Neural cell (in vitro differentiated cells): ENCODE measurements around the gene DNAJC16.

Experiments used
- CTCF ChIP-seq: fragments of 450-650 bp; IDR thresholded peaks from 2 replicates; pipeline ENCODE4 v1.5.1; 2014; ENCODE audit warnings: antibody characterized with exemption, mild to moderate bottlenecking, moderate library complexity; ENCODE audit not compliant: poor library complexity, severe bottlenecking
- EP300 ChIP-seq: fragments of 450-650 bp; conservative IDR thresholded peaks from 2 replicates; pipeline ENCODE4 v1.6.1; 2014; ENCODE audit warnings: antibody characterized with exemption, mild to moderate bottlenecking, moderate library complexity; ENCODE audit not compliant: poor library complexity, severe bottlenecking
- EZH2 ChIP-seq: fragments of 200-600, 300-800 bp; shearing (Covaris generic), sonication (generic); IDR thresholded peaks from 2 replicates; pipeline ENCODE4 v1.6.1; 2014; ENCODE audit warnings: antibody characterized with exemption, low read length, borderline replicate concordance, mild to moderate bottlenecking; ENCODE audit not compliant: insufficient read depth, poor library complexity, severe bottlenecking
- POLR2AphosphoS5 ChIP-seq: IDR thresholded peaks from 2 replicates; pipeline ENCODE4 v1.6.1; 2012
- RAD21 ChIP-seq: fragments of 450-650 bp; conservative IDR thresholded peaks from 2 replicates; pipeline ENCODE4 v1.6.1; 2014; ENCODE audit warnings: antibody characterized with exemption, mild to moderate bottlenecking, moderate library complexity
- SMC3 ChIP-seq: fragments of 450-650 bp; conservative IDR thresholded peaks from 2 replicates; pipeline ENCODE4 v1.6.1; 2014; ENCODE audit warnings: antibody characterized with exemption, mild to moderate bottlenecking, moderate library complexity; ENCODE audit not compliant: poor library complexity
- TAF1 ChIP-seq: IDR thresholded peaks from 2 replicates; pipeline ENCODE4 v1.6.1; 2012; ENCODE audit warnings: low read depth

GRCh38 chr1:15616373-15617172, 89.9 kb downstream of the DNAJC16 start:
- no peak for TF ChIP-seq CTCF
- no peak for TF ChIP-seq EP300
- TF ChIP-seq POLR2AphosphoS5 = no peak
- peak; percentile 9 for TF ChIP-seq TAF1
- TF ChIP-seq RAD21 = no peak
- no peak for TF ChIP-seq EZH2
- no peak for TF ChIP-seq SMC3
